GM19035 (cell line): ENCODE results near the gene PNLDC1.
"Not testable (repeated sequence)": the region's sequence is repeated elsewhere in the genome, so short reads cannot be mapped to it uniquely, and the experiment has no call there.

Experiments
- ATAC-seq: cut with Tn5 transposase; IDR thresholded peaks from one replicate; pipeline ENCODE4 v1.9.1; 2021; ENCODE audit not compliant: unreplicated experiment

Gene PNLDC1

DNA sequence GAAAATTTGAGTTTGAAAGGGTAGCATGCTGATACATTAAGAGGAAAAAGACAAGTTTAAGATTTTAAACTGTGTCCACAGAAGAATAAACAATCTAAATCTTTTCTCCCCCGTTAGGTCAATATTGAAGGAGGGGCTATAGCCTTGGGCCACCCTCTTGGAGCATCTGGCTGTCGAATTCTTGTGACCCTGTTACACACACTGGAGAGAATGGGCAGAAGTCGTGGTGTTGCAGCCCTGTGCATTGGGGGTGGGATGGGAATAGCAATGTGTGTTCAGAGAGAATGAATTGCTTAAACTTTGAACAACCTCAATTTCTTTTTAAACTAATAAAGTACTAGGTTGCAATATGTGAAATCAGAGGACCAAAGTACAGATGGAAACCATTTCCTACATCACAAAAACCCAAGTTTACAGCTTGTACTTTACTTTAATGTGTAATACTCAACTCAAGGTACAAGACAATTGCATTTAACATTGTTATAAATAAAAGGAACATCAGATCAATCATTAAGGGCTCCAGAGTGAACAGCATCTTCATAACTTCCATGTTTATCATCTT, 21.5 kb upstream of the PNLDC1 start:
- ATAC-seq, result no peak

DNA sequence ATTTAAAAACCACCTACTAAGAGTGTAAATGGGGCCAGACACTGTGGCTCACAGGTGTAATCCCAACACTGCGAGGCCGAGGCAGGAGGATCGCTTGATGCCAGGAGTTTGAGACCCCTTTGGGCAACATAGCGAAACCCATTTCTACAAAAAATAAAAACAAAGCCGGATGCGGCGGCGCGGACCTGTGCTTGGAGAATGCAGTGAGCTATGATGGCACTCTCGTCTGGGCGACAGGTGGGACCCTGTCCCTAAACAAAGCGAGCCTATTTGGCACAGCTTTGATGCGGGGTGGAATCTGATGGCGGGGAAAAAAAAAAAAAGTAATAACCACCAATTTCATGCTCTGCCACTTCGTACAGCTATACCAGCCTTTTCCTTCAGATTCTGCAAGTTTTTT, 11.8 kb upstream of the PNLDC1 start:
- no peak for ATAC-seq

- peak; percentile 0 for ATAC-seq
Observed at GRCh38 chr6:159788753-159789376, 11.2 kb upstream of the PNLDC1 start.

DNA sequence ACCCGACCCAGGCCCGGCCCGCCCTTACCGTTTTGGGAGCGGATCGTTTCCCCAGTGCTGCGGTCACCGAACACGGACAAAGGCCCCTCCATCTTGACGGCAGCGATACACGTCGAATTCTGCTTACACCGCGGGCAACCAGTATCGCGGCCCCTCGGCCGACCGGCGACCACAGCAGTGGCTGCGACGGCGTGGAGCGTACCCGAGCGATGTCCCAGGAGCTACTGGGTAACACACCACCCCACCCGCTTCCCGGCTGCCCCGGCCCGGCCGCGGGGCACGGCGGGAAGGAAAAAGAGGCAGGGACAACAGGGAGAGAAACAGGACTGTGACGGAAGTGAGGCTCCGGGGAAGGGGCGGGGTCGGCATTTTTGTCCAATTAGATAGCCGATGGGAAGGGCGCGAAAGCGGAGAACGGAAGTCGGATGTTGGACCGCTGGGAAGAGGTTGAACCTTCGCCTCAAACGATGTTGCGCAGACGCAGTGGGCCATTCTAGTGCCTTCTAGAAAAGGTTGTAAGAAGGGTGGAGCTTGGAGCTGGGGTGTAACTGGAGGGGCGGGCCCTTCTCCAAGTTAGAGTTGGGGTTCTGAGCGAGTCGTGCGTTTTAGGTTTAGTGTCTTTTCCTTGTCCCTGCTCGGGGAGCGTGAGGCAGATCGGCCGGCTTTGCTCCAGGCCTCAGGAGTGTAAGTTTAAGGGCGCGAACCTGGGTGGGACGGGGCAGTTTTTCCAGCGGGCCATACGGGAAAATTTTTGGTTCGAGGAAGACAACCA, 10.5 kb upstream of the PNLDC1 start, which contains the start of gene TCP1:
TCP1 (minus strand) TSS at position 226 of the 772 bp plus-strand sequence; CDS start at position 92, 134 bp downstream.
- peak; percentile 68 for ATAC-seq

GRCh38 chr6:159790149-159790955, 9.7 kb upstream of the PNLDC1 start, which contains the start of gene MRPL18:
Gene MRPL18, plus strand, starts transcription at chr6:159790467. Its CDS starts 121 bp downstream, at chr6:159790588.
- peak; percentile 82 for ATAC-seq

- ATAC-seq, result no peak
Observed at GRCh38 chr6:159790956-159791598, 9.0 kb upstream of the PNLDC1 start.

- ATAC-seq, result not testable (repeated sequence)
Observed at GRCh38 chr6:159794976-159795375, 5.1 kb upstream of the PNLDC1 start.

- ATAC-seq, result no peak
Observed at GRCh38 chr6:159797554-159797953, 2.5 kb upstream of the PNLDC1 start.

DNA sequence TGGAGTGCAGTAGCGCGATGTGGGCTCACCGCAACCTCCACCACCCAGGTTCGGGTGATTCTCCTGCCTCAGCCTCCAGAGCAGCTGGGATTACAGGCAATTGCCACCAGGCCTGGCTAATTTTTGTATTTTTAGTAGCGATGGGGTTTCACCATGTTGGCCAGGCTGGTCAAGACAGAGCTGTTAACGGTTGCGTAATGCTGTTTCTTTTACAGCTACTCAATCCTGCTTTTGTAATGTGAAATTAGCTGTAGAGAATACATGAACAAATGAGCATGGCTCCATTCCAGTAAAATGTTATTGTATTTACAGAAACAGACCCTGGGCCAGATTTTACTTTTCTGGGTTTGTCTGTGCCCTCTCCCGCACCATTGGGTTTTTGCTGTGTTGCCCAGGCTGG, 1.9 kb downstream of the PNLDC1 start:
- no peak for ATAC-seq

DNA sequence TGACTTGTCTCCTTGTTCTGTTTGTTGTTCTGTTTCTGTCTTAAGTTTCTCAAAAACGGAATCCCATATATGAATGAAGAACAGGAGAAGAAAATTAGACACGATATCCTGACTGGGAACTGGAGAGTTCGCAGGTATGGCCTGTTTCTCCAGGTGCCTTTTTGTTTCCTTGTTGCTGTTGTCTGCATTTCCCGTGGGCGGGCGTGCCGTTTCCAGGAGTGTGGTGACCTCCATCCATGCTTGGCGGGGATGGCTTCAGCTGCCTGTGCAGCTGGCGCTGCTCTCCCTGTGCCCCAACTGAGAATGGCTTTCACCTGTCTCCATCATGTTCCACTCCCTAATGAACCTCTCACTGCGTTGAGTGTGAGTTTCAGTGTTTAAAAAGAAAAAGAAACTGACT, 4.4 kb downstream of the PNLDC1 start:
- no peak for ATAC-seq

GRCh38 chr6:159805440-159806020, 5.5 kb downstream of the PNLDC1 start:
- ATAC-seq, result no peak

DNA sequence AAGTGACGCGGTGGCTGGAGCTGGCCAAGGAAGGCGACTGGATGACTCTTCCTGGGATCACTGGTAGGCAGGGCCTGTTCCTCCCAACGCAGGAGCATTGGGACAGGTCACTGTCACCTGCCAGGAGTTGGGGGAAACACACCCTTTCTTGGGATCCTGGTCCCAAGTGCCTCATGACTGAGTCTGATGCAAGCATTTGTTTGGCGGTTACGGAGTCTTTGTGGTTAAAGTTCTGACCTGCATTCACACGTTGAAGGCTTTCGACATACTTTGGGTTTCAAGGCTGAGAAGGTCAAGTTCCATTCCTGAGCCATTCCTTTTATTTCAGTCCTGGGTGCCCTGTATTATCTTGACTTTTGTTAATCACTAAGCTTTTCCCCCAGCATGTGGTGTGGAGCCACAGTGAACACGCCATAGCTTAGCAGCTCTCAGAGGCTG, 6.0 kb downstream of the PNLDC1 start:
- ATAC-seq, result no peak

DNA sequence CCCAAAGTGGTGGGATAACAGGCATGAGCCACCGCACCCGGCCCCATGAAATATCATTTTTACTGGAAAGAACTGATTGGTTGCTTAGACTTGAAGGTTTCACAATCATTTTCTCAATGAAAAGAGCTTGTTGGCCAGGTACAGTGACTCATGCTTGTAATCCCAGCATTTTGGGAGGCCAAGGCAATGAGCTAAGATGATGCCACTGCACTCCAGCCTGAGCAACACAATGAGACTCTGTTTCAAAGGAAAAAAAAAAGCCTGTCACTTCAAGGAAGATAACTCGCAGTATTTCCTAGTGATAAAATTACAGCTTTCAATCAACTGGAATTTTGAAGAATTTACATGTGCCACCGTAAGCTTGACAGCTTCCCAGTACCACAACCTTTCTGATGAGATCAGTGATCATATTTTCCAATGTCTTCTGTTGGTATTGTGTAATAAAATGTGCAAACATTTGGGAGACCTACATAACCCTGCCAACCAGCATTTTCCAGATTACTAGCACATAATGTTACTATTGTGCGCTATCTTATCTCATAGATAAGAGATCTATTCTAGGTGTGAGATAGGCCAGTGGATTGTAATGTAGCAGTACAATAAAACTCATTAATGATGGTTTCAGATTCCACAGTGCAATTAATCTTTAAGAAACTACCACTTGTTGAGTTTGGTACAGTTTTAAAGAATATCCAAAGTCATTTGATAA, 7.2 kb downstream of the PNLDC1 start:
- ATAC-seq, result no peak

- no peak for ATAC-seq
Observed at GRCh38 chr6:159808647-159809046, 8.6 kb downstream of the PNLDC1 start.

- ATAC-seq, result no peak
Observed at GRCh38 chr6:159809149-159809548, 9.1 kb downstream of the PNLDC1 start.

DNA sequence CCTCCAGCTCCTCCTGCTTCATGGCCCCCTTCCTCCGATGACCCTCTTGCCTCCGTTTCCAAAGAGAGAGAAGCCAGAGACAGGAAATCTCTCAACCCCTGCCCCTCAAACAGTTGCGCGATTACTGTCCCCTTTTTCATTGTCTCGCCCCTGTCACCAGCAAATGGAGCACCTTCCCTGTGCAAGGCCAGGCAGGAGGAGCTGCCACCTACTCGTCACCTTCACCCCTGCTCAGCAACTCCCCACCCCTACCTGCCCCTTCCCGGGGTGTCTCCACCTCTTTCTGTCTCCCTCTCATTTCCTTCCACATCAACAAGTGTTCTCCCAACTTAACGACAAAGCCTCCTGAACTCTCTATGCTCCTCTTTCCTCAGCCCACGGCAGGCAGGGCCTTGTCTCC, 13.7 kb downstream of the PNLDC1 start:
- no peak for ATAC-seq

- ATAC-seq, result no peak
Observed at GRCh38 chr6:159815410-159815809, 15.3 kb downstream of the PNLDC1 start.

- ATAC-seq, result not testable (repeated sequence)
Observed at GRCh38 chr6:159816775-159817174, 16.7 kb downstream of the PNLDC1 start.

- no peak for ATAC-seq
Observed at GRCh38 chr6:159817951-159818739, 18.1 kb downstream of the PNLDC1 start.
